ENCODE measurements around the gene CYP2U1. TPM values are rescaled to one million over a fixed set of nuclear protein-coding genes. Genes with fewer than 3 reads are reported as not detected.

The CYP2U1 gene
- total RNA-seq, 1 experiment from 2014 or later, result 2.5 TPM

DNA sequence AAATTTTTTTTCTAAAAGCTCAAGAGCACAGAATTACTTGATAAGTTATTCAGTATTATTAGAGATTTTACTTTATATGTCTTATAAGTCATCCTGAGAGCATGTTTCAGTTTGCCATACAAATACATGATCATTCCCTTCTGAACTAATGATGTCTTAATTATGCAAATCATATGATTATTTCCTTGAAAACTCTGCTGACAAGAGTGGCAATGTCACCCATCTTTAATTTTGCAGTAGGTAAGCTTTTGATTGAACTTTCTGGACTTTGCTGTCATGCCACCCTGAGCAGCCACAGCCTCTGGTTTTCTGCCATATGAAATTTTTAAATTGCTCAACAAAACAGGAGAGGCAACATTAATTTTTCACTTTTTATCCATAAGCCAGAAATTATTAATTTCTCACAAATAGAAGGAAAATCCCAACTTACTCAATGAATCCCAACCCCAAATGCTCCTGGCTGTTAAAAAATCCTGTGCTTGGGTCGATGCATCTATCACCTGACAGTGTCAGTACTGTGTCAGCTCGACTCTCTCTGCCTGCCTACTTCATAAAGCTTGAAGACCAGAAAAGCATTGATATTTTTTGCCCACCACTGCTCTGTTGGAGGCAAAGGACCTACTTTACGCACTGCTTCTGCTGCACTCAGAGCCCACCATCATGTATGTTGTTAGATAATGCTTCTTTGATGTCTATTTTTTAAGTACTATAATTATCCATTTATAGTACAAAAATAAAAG is 46.8 kb downstream of the CYP2U1 start:
- no peak for DNase-seq (ENCODE audit: extremely low read depth, low read depth)

DNA sequence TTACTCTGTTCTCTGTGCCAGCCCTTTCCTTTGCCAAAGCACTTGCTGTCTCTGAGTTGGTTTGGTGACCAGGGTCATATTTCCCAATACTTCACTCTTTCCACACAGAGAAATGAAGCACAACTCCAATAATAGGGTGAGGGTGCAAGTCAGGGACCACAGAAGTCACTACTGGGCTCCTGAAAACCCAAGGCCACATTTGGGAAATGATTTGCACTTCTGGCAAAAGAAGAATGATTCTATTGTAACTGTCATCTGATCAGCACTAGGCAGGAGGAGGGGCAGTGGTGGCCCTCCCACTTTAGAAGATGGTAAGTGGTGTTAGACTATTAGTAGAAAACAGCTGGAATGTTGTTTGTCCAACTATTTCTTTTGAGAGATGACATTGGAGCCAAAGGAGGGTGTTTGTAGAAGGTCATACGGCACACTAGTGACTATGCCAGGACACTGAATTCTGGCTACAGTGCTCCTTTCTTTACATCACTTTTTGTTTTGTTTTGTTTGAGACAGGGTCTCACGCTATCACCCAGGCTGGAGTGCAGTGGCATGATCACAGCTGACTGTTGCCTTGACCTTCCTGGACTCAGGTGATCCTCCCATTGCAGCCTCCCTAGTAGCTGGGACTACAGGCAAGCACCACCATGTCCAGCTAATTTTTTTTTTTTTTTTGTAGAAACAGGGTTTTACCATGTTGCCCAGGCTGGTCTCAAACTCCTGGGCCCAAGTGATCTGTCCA is 47.5 kb downstream of the CYP2U1 start:
- DNase-seq (ENCODE audit: extremely low read depth, low read depth), result no peak

DNA sequence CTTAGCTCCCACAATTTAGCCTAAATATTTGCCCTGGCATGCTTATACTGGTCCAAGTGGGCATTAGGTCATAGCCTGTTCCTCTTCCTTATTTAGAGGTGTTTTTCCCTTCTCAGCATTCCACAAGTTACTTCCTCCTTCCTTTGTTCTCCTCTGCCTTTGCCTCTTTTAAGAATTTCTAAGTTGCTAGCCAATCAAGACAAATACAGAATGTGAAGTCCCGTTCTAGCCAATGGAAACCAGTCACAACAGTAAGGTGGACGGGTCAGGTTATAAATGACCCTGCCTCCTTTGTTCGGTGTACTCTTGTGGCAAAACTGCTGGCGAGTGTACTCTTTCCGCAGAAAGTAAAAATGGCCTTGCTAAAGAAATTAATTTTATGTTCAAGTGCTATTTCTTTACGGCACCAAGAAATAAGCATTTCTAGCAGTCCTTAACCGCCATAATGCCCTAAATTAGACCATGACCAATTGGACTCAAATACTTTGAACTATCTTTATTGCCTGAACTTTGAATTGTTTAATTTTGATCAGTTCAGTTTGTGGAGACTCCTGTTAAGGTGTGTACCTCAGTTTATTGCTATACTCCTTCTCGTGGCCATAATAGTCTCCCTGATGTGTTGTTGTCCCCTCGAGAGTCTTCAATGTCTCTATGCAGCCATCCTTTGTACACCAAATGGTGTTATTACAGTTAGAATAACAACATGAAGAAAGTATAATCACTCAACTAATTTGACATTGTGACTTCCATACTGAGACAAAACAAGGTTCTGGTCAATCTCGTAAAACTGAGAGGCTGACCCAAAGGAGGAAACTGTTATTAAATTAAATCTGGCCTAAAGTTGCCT is 56.8 kb downstream of the CYP2U1 start:
- DNase-seq (ENCODE audit: extremely low read depth, low read depth), result no peak

DNA sequence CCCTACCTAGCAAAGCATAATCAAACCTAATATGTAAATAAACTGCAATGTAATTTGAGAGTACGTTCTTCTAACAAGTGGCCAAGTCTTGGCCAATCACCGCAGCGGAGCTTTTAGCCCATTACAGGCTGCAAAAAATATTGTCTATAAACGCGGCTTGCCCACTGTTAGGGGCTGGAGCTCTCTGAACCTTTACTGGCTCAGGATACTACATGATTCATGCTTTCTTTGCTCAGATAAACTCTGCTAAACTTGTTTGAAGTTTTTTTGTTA is 57.4 kb downstream of the CYP2U1 start:
- DNase-seq (ENCODE audit: extremely low read depth, low read depth), result no peak

DNA sequence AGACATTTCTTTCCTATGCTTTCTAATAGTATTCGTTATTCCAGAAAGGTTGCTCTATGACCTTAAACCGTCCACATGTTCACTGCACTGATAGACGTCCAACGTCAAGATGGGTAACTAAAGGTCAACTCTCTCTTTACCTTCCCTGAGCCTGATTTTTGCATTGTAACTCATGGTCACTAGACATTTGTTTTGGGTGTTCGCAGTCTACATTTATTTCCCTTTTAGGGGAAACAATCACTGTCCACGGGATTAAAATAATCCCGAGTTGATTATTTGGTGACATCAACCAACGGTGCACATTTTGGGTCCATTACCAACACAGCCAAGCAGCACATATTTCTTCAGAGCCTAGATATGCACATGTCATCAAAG is 57.8 kb downstream of the CYP2U1 start:
- DNase-seq (ENCODE audit: extremely low read depth, low read depth), result no peak

DNA sequence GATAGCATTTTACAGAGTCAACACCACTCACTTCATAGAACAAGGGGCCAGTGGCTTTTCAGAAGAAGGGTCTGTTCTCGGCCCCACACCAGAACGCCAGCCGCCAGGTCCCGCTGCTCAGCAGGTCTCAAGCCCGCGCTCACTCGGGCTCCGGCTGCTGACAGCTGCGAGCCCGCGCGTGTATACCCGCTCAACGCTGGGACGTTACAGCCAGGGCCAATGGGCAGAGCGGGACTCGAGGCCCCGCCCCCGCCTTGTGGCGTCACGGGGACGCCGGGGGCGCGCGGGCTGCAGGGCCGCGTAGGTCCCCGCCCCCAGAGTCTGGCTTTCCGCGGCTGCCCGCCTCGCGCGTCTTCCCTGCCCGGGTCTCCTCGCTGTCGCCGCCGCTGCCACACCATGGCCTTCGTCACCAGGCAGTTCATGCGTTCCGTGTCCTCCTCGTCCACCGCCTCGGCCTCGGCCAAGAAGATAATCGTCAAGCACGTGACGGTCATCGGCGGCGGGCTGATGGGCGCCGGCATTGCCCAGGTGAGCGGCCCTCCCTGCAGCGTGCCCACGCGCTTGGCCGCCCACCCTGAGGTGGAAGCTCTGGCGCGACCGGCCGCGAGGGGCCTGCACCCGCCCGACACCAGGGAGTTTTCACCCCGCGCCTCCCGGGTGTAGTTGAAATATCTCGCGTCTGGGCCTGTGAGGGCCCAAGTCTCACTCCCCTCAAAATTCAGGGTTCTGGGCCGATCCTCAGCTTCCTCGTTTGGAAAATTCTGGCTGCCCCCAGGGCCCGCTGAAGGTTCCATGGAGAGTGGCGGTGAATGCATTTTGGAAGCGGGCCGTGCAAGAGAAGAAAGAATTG is 58.4 kb downstream of the CYP2U1 start, which contains the start of gene HADH:
TSS of gene HADH (plus strand) at position 353 of the 850 bp plus-strand sequence. CDS start at position 397, 44 bp downstream.
- peak; percentile 83 for DNase-seq (ENCODE audit: extremely low read depth, low read depth)

DNA sequence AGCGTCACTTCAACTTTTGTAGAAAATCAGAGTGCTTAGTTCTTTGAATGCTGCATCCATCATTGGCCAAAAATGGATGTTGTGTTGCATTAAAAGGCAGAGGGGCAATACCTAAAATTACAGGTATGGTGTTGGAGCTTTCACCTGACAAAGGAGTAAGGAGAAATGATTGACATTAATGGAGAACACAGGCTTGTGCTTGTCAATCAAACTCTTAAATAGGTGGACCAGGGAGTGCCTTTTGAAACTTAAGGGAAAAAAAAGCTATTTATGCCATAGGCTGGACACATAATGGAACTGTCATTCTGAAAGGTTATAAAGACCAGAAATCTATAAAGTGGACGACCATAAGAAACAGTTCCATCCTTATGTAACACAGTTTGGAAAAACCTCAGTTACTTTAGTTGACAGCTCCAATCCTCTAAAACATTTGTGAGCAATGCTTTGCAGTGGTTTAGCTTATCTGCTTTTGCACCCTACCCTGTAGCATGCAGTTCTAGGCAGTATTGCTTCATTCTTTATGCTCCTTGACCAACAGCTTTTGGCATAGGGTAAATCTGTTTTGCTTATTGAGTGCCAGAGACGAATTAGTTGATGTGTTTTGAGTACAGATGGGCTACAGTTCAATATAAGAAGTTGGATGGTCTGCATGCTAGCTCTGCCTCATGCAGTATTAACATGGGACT is 60.7 kb downstream of the CYP2U1 start:
- DNase-seq (ENCODE audit: extremely low read depth, low read depth), result no peak

DNA sequence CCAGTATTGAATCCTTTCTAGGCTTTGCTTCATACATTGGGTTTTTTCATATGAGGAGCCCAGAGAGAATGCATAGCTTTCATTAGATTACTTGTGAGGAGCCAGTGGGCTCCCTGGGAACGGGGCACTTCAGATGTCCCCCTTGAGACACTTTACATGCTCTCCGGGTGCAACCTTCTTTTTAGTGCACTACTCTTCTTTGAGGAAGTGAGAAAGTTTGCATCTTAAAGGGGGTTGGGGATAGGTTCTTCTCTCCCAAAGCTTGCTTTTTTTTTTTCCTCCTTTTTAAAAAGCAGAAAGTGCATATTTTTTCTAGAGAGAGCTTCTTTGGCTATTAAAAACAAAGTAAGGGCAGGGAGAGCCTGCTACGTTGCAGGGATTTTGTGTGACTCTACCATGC is 62.6 kb downstream of the CYP2U1 start:
- DNase-seq (ENCODE audit: extremely low read depth, low read depth), result no peak

DNA sequence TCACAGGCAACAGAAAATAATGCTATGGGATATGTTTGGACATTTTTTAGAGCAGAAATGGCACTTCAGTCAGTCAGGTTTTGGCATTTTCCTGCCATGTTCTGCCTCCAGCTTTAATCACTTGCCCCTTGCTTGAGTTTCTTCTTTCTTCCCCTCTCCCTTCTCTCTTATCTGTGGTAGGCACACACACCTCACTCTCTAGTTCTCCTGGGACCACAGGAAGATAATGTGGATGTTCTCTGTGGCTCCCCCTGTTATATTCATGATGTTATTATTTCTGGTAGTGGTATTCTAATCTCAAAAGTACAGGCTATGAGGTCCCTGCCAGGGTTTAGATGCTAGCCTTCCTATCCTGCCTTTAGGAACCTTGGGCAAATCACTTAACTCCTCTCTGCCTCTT is 63.5 kb downstream of the CYP2U1 start:
- DNase-seq (ENCODE audit: extremely low read depth, low read depth), result no peak

DNA sequence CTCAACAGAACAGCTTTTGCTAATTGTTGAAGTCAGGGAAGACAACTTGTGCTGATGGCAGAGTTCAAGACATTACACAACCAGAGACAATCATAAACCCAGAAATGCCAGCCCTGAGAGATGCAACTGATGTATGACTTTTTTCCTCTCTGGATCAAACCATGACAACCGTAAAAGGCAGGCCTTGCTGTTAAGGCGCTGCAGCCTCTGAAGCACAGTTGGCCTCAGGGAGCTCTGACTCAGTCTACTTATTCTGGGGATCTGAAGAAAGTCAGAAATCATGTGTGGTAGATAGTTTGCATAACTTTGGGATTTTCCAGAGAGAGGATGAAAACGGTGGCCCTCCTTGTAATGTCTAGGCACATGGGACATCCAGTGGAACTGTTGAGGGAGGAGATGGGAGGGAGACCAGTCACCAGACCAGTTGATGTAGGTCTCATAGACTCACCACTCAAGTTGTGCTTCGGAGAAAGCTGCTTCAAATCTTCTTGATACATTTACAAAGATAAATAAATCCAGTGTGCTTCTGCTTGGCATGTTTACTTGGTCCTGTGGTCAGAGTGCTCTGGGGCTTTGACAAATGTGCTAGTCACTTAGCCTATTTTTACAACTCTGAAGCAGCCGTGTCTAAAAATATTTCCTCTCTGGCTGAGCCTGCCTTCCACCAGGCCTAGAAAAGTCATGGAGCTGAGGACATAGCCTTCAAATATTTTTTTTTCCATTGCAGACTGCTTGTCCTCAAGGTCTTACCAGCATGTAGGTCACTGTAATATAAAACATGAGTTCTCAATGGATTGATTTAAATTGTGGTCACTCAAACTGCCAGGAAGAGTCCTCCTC is 65.8 kb downstream of the CYP2U1 start:
- no peak for DNase-seq (ENCODE audit: extremely low read depth, low read depth)

DNA sequence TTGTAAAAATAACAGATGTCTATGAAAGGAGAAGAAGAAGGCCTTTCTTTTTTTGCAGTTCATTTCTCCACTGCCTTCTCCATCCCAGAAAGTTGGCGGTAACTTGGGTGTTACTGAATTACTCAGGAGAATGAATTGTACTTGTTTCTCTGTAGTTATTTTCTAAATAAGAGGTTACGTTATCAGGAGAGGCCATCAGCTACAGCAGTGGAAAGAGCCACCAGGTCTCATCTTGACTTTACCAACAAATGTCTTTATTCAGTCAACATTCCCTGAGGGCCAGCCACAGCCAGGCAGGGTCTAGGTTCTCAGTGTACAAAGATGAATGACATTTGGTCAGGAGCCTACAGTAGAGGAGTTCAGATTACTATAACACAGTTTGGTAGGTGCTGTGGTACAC is 66.4 kb downstream of the CYP2U1 start:
- no peak for DNase-seq (ENCODE audit: extremely low read depth, low read depth)

DNA sequence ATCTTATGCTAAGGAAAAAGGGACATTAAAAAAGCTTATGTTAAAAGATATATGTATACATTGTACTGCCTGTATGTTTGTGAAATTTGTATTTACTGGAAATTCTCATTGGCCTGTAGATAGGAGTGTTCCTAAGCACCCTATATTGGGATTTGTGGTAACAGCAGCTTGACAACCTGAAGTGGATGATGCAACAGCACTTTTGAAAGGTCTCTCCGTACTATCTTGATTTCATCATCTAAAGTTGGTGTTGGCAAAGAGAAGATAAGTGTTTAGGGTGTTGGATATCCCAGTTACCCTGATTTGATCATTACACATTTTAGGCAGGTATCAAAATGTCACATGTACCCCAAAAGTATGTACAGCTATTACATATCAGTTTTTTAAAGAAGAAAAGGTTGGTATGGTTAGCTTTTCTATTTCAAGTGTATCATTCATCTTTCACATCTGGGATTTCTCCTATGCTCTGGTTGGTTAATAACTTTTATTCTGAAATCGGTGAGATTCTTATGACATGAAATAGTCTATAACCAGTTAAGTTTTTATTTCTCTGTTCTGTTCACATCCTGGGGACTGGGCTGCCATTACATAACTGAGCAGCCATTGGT is 68.7 kb downstream of the CYP2U1 start:
- DNase-seq (ENCODE audit: extremely low read depth, low read depth), result no peak

DNA sequence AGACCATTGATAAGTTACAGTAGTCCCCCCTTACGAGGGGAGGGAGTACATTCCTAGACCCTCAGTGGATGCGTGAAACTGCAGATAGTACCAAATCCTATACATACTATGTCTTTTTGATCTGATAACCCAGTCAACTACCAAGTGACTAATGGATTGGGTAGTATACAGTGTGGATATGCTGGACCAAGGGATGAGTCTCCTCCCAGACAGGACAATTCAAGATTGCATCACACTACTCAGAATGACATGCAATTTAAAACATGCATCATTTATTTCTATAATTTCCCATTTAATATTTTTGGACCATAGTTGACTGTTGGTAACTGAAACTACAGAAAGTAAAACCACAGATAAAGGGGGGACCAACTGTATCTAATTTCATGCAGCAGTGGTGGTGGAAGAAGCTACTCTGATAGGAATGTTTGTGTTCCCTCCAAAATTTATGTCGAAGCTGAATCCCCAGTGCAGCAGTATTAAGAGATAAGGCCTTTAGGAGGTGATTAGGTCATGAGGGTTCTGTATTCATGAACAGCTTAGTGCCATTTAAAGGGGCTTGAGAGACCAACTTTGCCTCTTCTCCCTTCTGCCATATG is 70.3 kb downstream of the CYP2U1 start:
- DNase-seq (ENCODE audit: extremely low read depth, low read depth), result no peak

Other genes with a start within 250 kb of the CYP2U1 start
- gene PAPSS1, start 211.3 kb upstream of the CYP2U1 start, total RNA-seq (2014; rRNA removed; shearing (Covaris generic)), result 15.2 and 17.2 TPM in 2 replicates
- 24.3 and 26.7 TPM in 2 replicates for gene SGMS2, start 106.6 kb upstream of the CYP2U1 start, total RNA-seq (2014; rRNA removed; shearing (Covaris generic))
- gene HADH, start 58.3 kb downstream of the CYP2U1 start, total RNA-seq (2014; rRNA removed; shearing (Covaris generic)), result 11.3 and 11.7 TPM in 2 replicates
- 0.69 TPM in 2 replicates for gene LEF1, start 237.4 kb downstream of the CYP2U1 start, total RNA-seq (2014; rRNA removed; shearing (Covaris generic))

Data from NCI-H460 (cell line).